ENCODE results near the gene PIN1. TPM values are rescaled to one million over a fixed set of nuclear protein-coding genes. Genes with fewer than 3 reads are reported as not detected.

PIN1 gene
- total RNA-seq, 3 donors from 2014 or later (not counting 1 experiment from before 2014, with no cell fraction given): 68.3 to 82.6 (median 74.8) TPM

DNA sequence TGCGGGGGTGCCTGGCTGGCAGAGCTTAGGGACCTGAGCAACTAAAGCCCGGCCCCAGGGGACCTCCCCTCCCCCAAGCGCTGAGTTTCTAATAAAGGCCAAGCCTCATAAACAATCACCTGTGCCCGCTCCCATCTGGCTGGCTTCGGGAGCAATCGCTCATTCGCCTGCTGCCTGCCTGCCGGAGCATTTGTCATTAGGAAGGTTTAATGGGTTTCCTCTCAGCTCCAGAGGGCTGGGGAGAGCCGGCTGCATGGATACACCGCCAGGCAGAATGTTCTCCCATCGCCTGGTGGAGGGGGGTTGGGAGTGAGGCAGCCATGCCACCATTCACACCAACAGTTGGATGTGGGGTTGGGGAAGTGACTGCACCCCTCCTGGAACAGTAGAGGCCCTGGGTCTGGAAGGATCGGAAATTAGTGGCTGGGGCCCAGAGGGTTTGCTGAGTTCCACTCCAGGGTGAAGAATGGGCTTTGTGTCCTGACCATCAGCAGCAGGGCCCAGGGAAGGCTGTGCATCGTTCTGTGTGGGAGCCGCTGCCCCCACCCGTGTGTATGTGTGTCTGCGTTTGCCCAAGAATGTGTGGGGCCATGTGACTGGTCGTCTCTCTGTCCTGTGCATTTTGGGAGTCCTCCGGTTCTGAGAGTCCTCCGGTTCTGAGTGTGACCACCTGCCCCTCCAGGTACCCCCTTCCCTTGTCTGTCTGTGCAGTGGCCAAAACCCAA is 15.3 kb downstream of the PIN1 start:
- ATAC-seq: no peak
- H3K4me1 ChIP-seq (ENCODE audit: control insufficient read depth, insufficient read depth, low read length): peaks cover 10% of the 10 kb centered on the region
- Mint-ChIP-seq H3K9me3 (no peaks in the 10 kb centered on the region), H3K4me1 (peaks cover 9 to 35% of the 10 kb centered on the region in 2 donors), H3K27me3 (ENCODE audit: low read depth in 2 of 2) (no peaks in the 10 kb centered on the region), H3K27ac (no peak overlapping the region), H3K36me3 (peaks cover 2% of the 10 kb centered on the region), H3K4me3 (no peak overlapping the region)
- no peak overlapping the region for H3K27ac ChIP-seq (ENCODE audit: low read length)
- DNase-seq: no peak
- no peak for TF ChIP-seq CTCF (IDR thresholded peaks at IDR 0.05)
- 90% methylated on average over 17 of the region's 19 CpGs for WGBS (ENCODE audit: insufficient coverage)
- H3K9me3 ChIP-seq (ENCODE audit: control insufficient read depth, insufficient read depth, low read length): no peaks in the 10 kb centered on the region
- no peaks in the 10 kb centered on the region for H3K27me3 ChIP-seq (ENCODE audit: control insufficient read depth, insufficient read depth, low read length)
- H3K4me3 ChIP-seq (ENCODE audit: low read length): no peak overlapping the region
- intact Hi-C loops (cut with micrococcal nuclease): no loop called here
- peaks cover 31% of the 10 kb centered on the region for H3K36me3 ChIP-seq (ENCODE audit: control insufficient read depth, insufficient read depth, low read length)

DNA sequence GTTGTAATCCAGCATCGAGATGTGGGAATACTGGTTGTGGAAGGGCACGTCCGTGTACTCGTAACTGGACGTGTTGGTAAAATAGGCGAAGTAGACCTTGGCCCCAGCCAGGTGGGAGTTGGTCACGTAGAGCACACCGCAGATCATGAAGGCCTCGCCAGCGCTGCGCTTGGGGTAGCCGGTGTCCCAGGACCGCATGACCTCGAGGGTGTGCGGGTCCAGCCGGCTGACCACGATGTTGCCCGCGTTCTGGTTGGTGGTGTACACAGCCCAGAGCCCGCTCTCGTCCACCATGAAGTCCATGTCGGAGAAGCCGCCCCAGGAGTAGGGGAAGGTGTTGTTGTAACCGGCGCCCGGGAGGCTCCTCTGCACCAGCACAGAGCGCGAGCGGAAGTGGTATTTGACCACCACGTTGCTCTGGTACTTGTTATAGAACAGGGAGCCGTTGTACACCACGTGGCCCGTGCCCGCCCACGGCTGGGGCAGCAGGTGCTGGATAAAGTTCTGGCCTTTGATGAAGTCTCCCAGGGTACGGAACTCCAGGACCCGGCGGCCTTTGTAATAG is 19.2 kb downstream of the PIN1 start:
- DNase-seq (no peak), ATAC-seq (no peak)
- Histone ChIP-seq H3K27me3 (ENCODE audit: control insufficient read depth, insufficient read depth, low read length) (no peaks in the 10 kb centered on the region), H3K27ac (ENCODE audit: low read length) (no peak overlapping the region), H3K4me3 (ENCODE audit: low read length) (no peak overlapping the region), H3K9me3 (ENCODE audit: control insufficient read depth, insufficient read depth, low read length) (no peaks in the 10 kb centered on the region), H3K4me1 (ENCODE audit: control insufficient read depth, insufficient read depth, low read length) (peaks cover 27% of the 10 kb centered on the region), H3K36me3 (ENCODE audit: control insufficient read depth, insufficient read depth, low read length) (peaks cover 3% of the 10 kb centered on the region)
- no peak for TF ChIP-seq CTCF (IDR thresholded peaks at IDR 0.05)
- H3K9me3 Mint-ChIP-seq: no peaks in the 10 kb centered on the region
- no peaks in the 10 kb centered on the region for H3K36me3 Mint-ChIP-seq
- H3K27ac Mint-ChIP-seq: peak overlapping the region in 1 of 2 donors; percentile 10
- 94% methylated on average over 38 of the region's 38 CpGs for WGBS (ENCODE audit: insufficient coverage)
- intact Hi-C loops (cut with micrococcal nuclease): no loop called here
- peaks cover 28 to 53% of the 10 kb centered on the region in 2 donors for H3K4me1 Mint-ChIP-seq
- H3K27me3 Mint-ChIP-seq (ENCODE audit: low read depth in 2 of 2): no peaks in the 10 kb centered on the region
- no peak overlapping the region for H3K4me3 Mint-ChIP-seq

GRCh38 chr19:9856609-9857008 is 21.5 kb downstream of the PIN1 start:
- no peak for DNase-seq
- no peaks in the 10 kb centered on the region for H3K9me3 Mint-ChIP-seq
- H3K9me3 ChIP-seq (ENCODE audit: control insufficient read depth, insufficient read depth, low read length): no peaks in the 10 kb centered on the region
- H3K4me3 Mint-ChIP-seq: peak overlapping the region; percentile 55
- no peak overlapping the region for H3K4me3 ChIP-seq (ENCODE audit: low read length)
- H3K4me1 Mint-ChIP-seq: peaks cover 30 to 52% of the 10 kb centered on the region in 2 donors
- ATAC-seq: no peak
- no peaks in the 10 kb centered on the region for H3K36me3 Mint-ChIP-seq
- intact Hi-C loops (cut with micrococcal nuclease): no loop called here
- WGBS (ENCODE audit: insufficient coverage): 99% methylated on average over 9 of the region's 9 CpGs
- peak overlapping the region; percentile 67 to 92 for H3K27ac Mint-ChIP-seq
- no peak overlapping the region for H3K27ac ChIP-seq (ENCODE audit: low read length)
- no peaks in the 10 kb centered on the region for H3K27me3 ChIP-seq (ENCODE audit: control insufficient read depth, insufficient read depth, low read length)
- H3K4me1 ChIP-seq (ENCODE audit: control insufficient read depth, insufficient read depth, low read length): peaks cover 27% of the 10 kb centered on the region
- TF ChIP-seq CTCF (IDR thresholded peaks at IDR 0.05): no peak
- H3K27me3 Mint-ChIP-seq (ENCODE audit: low read depth in 2 of 2): no peaks in the 10 kb centered on the region
- H3K36me3 ChIP-seq (ENCODE audit: control insufficient read depth, insufficient read depth, low read length): peaks cover 2% of the 10 kb centered on the region

Measured in natural killer cell (primary cell).